RWPE2 (cell line): ENCODE results near the gene LMOD3.

Experiments
- ATAC-seq: fragments of 200-7000 bp; cut with Tn5 transposase; 3 replicates; pipeline ENCODE4 v1.9.1; 2021; ENCODE audit warnings: low read depth
- DNase-seq: peaks from one replicate; pipeline ENCODE4 v3.0.0-alpha.2; 2020; ENCODE audit warnings: low spot score
- H3K27ac ChIP-seq: fragments of 450-650 bp; 2 replicates; pipeline ENCODE4 v1.5.1; 2017; ENCODE audit warnings: mild to moderate bottlenecking; ENCODE audit not compliant: poor library complexity, severe bottlenecking
- H3K27me3 ChIP-seq: fragments of 250-450 bp; sonication (Bioruptor Pico); 2 replicates; pipeline ENCODE4 v1.5.1; 2021; ENCODE audit warnings: mild to moderate bottlenecking, moderate library complexity; ENCODE audit not compliant: insufficient read depth, poor library complexity, severe bottlenecking
- H3K36me3 ChIP-seq: fragments of 250-450 bp; sonication (Bioruptor Pico); 2 replicates; pipeline ENCODE4 v1.5.1; 2020; ENCODE audit warnings: low read depth, mild to moderate bottlenecking, moderate library complexity
- H3K4me1 ChIP-seq: fragments of 250-450 bp; sonication (Bioruptor Pico); 2 replicates; pipeline ENCODE4 v1.5.1; 2021; ENCODE audit warnings: mild to moderate bottlenecking, moderate library complexity; ENCODE audit not compliant: insufficient read depth, poor library complexity, severe bottlenecking
- H3K4me3 ChIP-seq: fragments of 250-450 bp; sonication (Bioruptor Pico); 2 replicates; pipeline ENCODE4 v1.5.1; 2021; ENCODE audit warnings: mild to moderate bottlenecking, moderate library complexity; ENCODE audit not compliant: severe bottlenecking
- H3K9me3 ChIP-seq: fragments of 250-450 bp; sonication (Bioruptor Pico); 2 replicates; pipeline ENCODE4 v1.5.1; 2021; ENCODE audit warnings: mild to moderate bottlenecking, moderate library complexity; ENCODE audit not compliant: severe bottlenecking
- TF ChIP-seq, protein P1 (sequence below): fragments of 450-650 bp; IDR thresholded peaks from one replicate; pipeline ENCODE4 v1.5.1; 2017; ENCODE audit warnings: mild to moderate bottlenecking, moderate library complexity; ENCODE audit not compliant: poor library complexity, severe bottlenecking

The LMOD3 gene

GRCh38 chr3:69122403-69122802 lies at the start of gene LMOD3:
Gene LMOD3, minus strand, starts transcription at chr3:69122595. Its CDS starts 209 bp downstream, at chr3:69122386.
- H3K36me3 ChIP-seq, result no peaks in the 10 kb centered on the region
- H3K27ac ChIP-seq, result no peak within 1 kb of the TSS
- TF ChIP-seq, protein P1, sequence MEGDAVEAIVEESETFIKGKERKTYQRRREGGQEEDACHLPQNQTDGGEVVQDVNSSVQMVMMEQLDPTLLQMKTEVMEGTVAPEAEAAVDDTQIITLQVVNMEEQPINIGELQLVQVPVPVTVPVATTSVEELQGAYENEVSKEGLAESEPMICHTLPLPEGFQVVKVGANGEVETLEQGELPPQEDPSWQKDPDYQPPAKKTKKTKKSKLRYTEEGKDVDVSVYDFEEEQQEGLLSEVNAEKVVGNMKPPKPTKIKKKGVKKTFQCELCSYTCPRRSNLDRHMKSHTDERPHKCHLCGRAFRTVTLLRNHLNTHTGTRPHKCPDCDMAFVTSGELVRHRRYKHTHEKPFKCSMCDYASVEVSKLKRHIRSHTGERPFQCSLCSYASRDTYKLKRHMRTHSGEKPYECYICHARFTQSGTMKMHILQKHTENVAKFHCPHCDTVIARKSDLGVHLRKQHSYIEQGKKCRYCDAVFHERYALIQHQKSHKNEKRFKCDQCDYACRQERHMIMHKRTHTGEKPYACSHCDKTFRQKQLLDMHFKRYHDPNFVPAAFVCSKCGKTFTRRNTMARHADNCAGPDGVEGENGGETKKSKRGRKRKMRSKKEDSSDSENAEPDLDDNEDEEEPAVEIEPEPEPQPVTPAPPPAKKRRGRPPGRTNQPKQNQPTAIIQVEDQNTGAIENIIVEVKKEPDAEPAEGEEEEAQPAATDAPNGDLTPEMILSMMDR, result no peak
- H3K9me3 ChIP-seq, result no peaks in the 10 kb centered on the region
- DNase-seq, result no peak
- H3K4me3 ChIP-seq, result no peak within 1 kb of the TSS
- no peaks in the 10 kb centered on the region for H3K27me3 ChIP-seq
- no peak for ATAC-seq
- H3K4me1 ChIP-seq, result no peaks in the 10 kb centered on the region

DNA sequence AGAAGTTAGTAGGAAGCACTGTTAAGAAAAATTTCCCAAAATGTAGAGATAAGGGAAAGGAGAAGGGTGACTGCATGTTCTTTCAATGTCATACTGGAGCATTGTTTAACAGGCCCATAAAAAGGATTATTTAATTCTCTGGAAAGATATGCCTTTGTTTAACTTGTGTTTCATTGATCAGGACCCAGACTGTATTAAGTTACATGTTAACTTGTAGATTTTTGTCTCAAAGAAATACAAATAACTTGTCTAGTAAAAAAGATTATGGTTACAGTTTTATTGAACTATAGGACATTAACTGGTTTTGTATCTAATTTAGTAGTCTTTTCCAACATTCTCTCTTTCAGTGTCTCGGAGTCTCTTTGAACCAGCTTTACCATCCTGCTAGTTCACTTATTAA lies 49.7 kb upstream of the LMOD3 start:
- Histone ChIP-seq H3K4me3 (no peak overlapping the region), H3K27ac (no peak overlapping the region), H3K27me3 (no peaks in the 10 kb centered on the region), H3K36me3 (peaks cover 78% of the 10 kb centered on the region), H3K4me1 (no peaks in the 10 kb centered on the region), H3K9me3 (no peaks in the 10 kb centered on the region)
- no peak for ATAC-seq
- TF ChIP-seq, protein P1, result no peak
- no peak for DNase-seq

GRCh38 chr3:69166446-69166845 lies 44.1 kb upstream of the LMOD3 start:
- H3K36me3 ChIP-seq, result peaks cover 28% of the 10 kb centered on the region
- no peak overlapping the region for H3K27ac ChIP-seq
- no peaks in the 10 kb centered on the region for H3K27me3 ChIP-seq
- no peaks in the 10 kb centered on the region for H3K9me3 ChIP-seq
- DNase-seq (no peak), ATAC-seq (no peak)
- no peak overlapping the region for H3K4me3 ChIP-seq
- no peaks in the 10 kb centered on the region for H3K4me1 ChIP-seq
- TF ChIP-seq, protein P1, result no peak

DNA sequence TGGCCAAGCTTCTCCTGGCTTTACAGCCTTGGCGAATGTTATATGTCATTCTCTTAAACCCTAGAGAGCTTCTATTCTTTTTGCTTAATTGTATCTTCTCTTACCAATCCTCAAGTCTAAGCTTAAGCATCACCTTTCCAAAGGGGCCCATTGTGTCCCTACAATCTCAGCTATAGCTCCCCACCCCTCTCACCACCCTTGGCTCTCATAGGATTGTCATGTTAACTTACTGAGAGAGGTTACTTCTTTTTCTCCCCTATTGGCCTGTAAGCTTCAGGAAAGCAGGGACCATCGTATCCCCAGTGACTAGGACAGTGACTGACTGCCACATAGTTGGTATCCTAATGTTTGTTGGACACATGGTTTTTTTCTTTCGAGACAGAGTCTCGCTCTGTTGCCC lies 43.3 kb upstream of the LMOD3 start:
- Histone ChIP-seq H3K4me1 (no peaks in the 10 kb centered on the region), H3K36me3 (peaks cover 21% of the 10 kb centered on the region), H3K27me3 (no peaks in the 10 kb centered on the region), H3K27ac (no peak overlapping the region), H3K4me3 (no peak overlapping the region), H3K9me3 (no peaks in the 10 kb centered on the region)
- DNase-seq (no peak), ATAC-seq (no peak)
- TF ChIP-seq, protein P1, result no peak

- peak; percentile 30; the same call in 1 of the 3 replicates for ATAC-seq
- H3K27ac ChIP-seq, result no peak overlapping the region
- no peaks in the 10 kb centered on the region for H3K4me1 ChIP-seq
- peaks cover 9% of the 10 kb centered on the region for H3K36me3 ChIP-seq
- H3K4me3 ChIP-seq, result no peak overlapping the region
- TF ChIP-seq, protein P1, result no peak
- no peak for DNase-seq
- H3K27me3 ChIP-seq, result no peaks in the 10 kb centered on the region
- H3K9me3 ChIP-seq, result no peaks in the 10 kb centered on the region
Measured at GRCh38 chr3:69164296-69164695, 41.9 kb upstream of the LMOD3 start.
